Measurements from ENCODE around the gene IFTAP.
"Not testable (repeated sequence)": the region's sequence is repeated elsewhere in the genome, so short reads cannot be mapped to it uniquely, and the experiment has no call there.

The IFTAP gene

GRCh38 chr11:36657610-36658267 is 63.4 kb downstream of the IFTAP start:
- no peak for DNase-seq

GRCh38 chr11:36661359-36661758 is 67.1 kb downstream of the IFTAP start:
- DNase-seq = not testable (repeated sequence)

- DNase-seq = no peak
Measured at GRCh38 chr11:36672815-36673450, 78.6 kb downstream of the IFTAP start.

- not testable (repeated sequence) for DNase-seq
Measured at GRCh38 chr11:36679547-36679946, 85.2 kb downstream of the IFTAP start.

GRCh38 chr11:36683818-36684217 is 89.5 kb downstream of the IFTAP start:
- no peak for DNase-seq

- DNase-seq = peak; percentile 16
Measured at GRCh38 chr11:36684840-36685801, 90.8 kb downstream of the IFTAP start.

- DNase-seq = no peak
Measured at GRCh38 chr11:36688132-36688531, 93.8 kb downstream of the IFTAP start.

GRCh38 chr11:36688571-36689291 is 94.4 kb downstream of the IFTAP start:
- no peak for DNase-seq

GRCh38 chr11:36689442-36689841 is 95.1 kb downstream of the IFTAP start:
- DNase-seq = no peak

- no peak for DNase-seq
Measured at GRCh38 chr11:36692704-36693103, 98.4 kb downstream of the IFTAP start.

GRCh38 chr11:36693139-36693843 is 99.0 kb downstream of the IFTAP start:
- DNase-seq = no peak

GRCh38 chr11:36695111-36695510 is 100.8 kb downstream of the IFTAP start:
- no peak for DNase-seq

GRCh38 chr11:36695571-36695970 is 101.3 kb downstream of the IFTAP start:
- no peak for DNase-seq

GRCh38 chr11:36696550-36696949 is 102.2 kb downstream of the IFTAP start:
- DNase-seq = no peak

- no peak for DNase-seq
Measured at GRCh38 chr11:36699271-36699670, 105.0 kb downstream of the IFTAP start.

GRCh38 chr11:36700246-36700645 is 105.9 kb downstream of the IFTAP start:
- no peak for DNase-seq

GRCh38 chr11:36702330-36703054 is 108.2 kb downstream of the IFTAP start:
- no peak for DNase-seq

- no peak for DNase-seq
Measured at GRCh38 chr11:36703055-36703404, 108.7 kb downstream of the IFTAP start.

Measured in stimulated activated CD4-positive, alpha-beta T cell treated with anti-CD3 and anti-CD28 coated beads, Interleukin-4, amount 100 ng/mL, for 1 hour (primary cell).